ENCODE measurements around the gene XKR8. TPM values are rescaled to one million over a fixed set of nuclear protein-coding genes. Genes with fewer than 3 reads are reported as not detected.

XKR8 gene
- total and polyA plus RNA-seq, 2 of the 13 experiments (the other 11 are each of a cell fraction or from before 2014, with no cell fraction given), result 5.4 to 6.3 TPM

GRCh38 chr1:27972141-27972540 lies 12.4 kb downstream of the XKR8 start:
- H3K4me1 ChIP-seq (ENCODE audit: insufficient read depth, low read length), result peaks cover 11% of the 10 kb centered on the region; the same call in 1 of the 2 replicates
- H3K9me3 ChIP-seq (ENCODE audit: low read length), result no peaks in the 10 kb centered on the region
- no peak overlapping the region for H2AFZ ChIP-seq (ENCODE audit: low read length)
- H3K4me3 ChIP-seq (replicated peaks in 1 of 3; ENCODE audit: insufficient read depth in 1 of 3, low read depth in 2 of 3, low read length in 3 of 3), result no peak overlapping the region
- WGBS (ENCODE audit: low lambda C conversion rate), result 75% methylated on average over 4 of the region's 4 CpGs
- TF ChIP-seq FOXM1 (CRISPR knock-in tag; IDR thresholded peaks at IDR 0.05) (no peak), PTBP1 (IDR thresholded peaks at IDR 0.05; ENCODE audit: low read depth, low read length, poor library complexity, severe bottlenecking) (no peak), ZNF558 (CRISPR knock-in tag; IDR thresholded peaks at IDR 0.05; ENCODE audit: borderline replicate concordance) (no peak), ZSCAN20 (CRISPR knock-in tag; IDR thresholded peaks at IDR 0.05; ENCODE audit: borderline replicate concordance) (no peak), ZNF646 (CRISPR knock-in tag; IDR thresholded peaks at IDR 0.05) (no peak), ZGPAT (CRISPR knock-in tag; IDR thresholded peaks at IDR 0.05) (no peak), SCMH1 (CRISPR knock-in tag; IDR thresholded peaks at IDR 0.05; ENCODE audit: borderline replicate concordance) (no peak), GPBP1L1 (CRISPR knock-in tag; IDR thresholded peaks at IDR 0.05) (no peak)
- H3K4me2 ChIP-seq (ENCODE audit: low read depth, low read length), result no peak overlapping the region
- no TSS peak for BruUV-seq (replicated peaks)
- no peaks in the 10 kb centered on the region for H3K27me3 ChIP-seq (ENCODE audit: control insufficient read depth in 1 of 2, insufficient read depth in 2 of 2, low read length in 2 of 2)
- CTCF ChIA-PET (ENCODE audit: low intra/inter-chr PET ratio, low total read pairs), result no interaction called here
- DNase-seq (ENCODE audit: low spot score), result no peak
- no peak overlapping the region for H3K9ac ChIP-seq (ENCODE audit: insufficient read depth, low read depth, low read length)
- in situ Hi-C loops (cut with HindIII; ENCODE audit: extremely low pct_ligation_motif_present, low pct_unique_long_range_greater_than_20kb) (no loop called here), intact Hi-C loops (cut with micrococcal nuclease; ENCODE audit: unreplicated experiment) (no loop called here)
- H4K20me1 ChIP-seq (ENCODE audit: insufficient read depth, low read length), result no peaks in the 10 kb centered on the region
- H3K36me3 ChIP-seq (replicated peaks in 1 of 2; ENCODE audit: control insufficient read depth in 1 of 2, insufficient read depth in 2 of 2, low read length in 2 of 2), result peaks cover 7 to 14% of the 10 kb centered on the region in 2 experiments; a peak in 3 of 5 replicates
- H3K27ac ChIP-seq (ENCODE audit: extremely low read length, insufficient read depth, low read length), result no peak overlapping the region
- POLR2A ChIA-PET, result interaction anchor here (0.7 kb wide), 1 partner anchor 37 kb away, joined by 3 read pairs; no protein-coding TSS in a partner anchor
- no peak for ATAC-seq
- no peaks in the 10 kb centered on the region for H3K79me2 ChIP-seq (ENCODE audit: insufficient read depth, low read length)
- no peak for FAIRE-seq

All from HepG2 (cell line).